GM18505 (cell line): Measurements from ENCODE around the gene ZNF324.
"Not testable (repeated sequence)": the region's sequence is repeated elsewhere in the genome, so short reads cannot be mapped to it uniquely, and the experiment has no call there.

Experiments
- ATAC-seq: cut with Tn5 transposase; IDR thresholded peaks from one replicate; pipeline ENCODE4 v1.9.1; 2021; ENCODE audit not compliant: unreplicated experiment
- POLR2A ChIP-seq: IDR thresholded peaks from 4 replicates; pipeline ENCODE4 v1.6.1; 2011; ENCODE audit warnings: borderline replicate concordance; ENCODE audit not compliant: insufficient read depth, insufficient read length; ENCODE audit errors: extremely low read depth

The ZNF324 gene

DNA sequence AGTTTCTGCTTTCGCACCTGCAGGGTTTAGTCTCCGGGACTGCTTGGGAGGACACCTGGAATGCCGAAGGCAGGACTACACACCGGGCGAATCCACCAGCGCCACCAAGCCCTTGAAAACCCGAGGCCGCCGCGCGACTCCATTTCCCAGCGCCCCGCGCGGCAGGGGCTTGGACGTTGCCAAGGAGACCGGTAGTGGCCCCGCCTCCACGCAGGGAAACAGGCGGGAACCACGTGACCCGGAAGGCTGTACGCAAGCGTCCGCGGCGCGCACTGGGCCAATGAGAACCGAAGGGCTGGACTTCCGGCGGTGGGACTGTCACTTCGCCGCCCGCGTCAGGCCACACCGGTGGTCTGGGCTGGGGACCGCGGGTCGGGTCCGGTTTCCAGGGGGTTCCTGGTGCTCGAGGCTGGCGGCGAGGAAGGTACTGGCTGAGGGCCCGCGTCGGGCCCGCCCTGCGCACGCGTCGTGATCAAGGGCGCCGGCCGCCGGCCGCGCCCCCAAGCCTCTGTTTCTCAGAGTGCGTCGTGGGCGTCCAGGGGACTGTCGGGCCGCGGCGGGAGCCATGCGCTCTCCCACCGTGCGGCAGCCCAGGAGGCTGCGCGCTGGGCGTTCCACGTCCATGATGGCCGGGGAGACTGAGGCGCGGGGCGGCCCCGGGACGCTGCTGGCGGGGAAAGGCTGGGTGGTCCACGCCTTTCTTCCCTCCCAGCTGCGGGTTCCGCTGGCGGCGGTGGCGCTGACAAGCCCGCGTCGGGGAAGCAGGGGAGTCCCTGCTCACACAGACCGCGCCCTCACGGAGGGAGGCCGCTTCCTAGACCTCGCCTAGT, at the start of gene ZNF324:
Gene ZNF324, plus strand, starts transcription at position 321 of the 830 bp plus-strand sequence. CDS start 2,106 bp downstream, outside the sequence.
- peak; percentile 95 for ATAC-seq
- TF ChIP-seq POLR2A, result peak; percentile 75

GRCh38 chr19:58428617-58429016, 38.3 kb upstream of the ZNF324 start:
- no peak for TF ChIP-seq POLR2A
- no peak for ATAC-seq

- ATAC-seq, result no peak
- no peak for TF ChIP-seq POLR2A
These were observed 37.1 kb upstream of the ZNF324 start for GRCh38 chr19:58429745-58430144.

- ATAC-seq, result no peak
- TF ChIP-seq POLR2A, result no peak
These were observed 32.7 kb upstream of the ZNF324 start for GRCh38 chr19:58434217-58434616.

DNA sequence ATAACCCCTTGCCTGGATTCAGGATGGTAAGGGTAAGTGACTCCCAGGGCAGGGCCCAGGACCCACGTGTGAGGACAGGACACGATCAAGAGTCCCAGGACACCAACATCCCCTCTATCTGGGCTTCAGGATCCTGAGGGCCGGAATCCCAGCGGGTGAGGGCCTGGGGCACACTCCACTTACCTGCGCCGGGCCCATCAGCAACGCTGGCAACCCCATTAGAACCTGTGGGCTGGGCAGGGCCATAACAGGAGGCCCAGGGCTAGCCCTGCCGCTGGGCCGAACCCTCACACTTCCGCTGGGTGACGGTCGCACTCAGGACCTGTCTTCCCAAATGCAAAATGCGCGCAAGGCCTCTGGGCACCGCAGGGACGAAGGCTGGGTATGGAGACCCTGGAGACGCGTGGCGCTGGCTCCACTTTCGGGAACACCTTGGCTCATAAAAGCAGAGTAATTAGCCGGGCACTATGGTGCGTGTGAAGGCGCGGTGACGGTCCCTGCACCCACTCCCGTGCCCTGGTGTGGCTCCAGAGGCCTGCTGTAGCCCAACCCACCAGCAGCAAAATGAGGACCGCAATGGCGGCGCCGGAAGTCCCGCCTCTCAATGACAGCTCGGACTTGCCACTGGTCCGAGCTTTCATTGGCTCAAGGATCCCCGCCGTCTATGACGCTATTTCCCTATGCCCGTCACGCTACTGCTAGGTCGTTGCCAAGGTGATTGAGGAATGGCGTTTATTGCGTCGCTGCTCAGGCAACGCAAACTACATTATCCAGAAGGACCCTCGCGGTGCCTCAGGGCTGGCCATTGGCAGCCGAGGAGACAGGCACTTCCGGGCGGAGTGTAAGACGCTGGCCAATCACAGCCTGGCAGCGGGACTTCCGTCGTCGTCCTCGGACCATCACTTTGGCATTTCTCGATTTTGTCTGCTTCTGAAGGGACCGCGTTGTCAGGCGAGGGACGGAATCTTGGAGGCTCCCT, 27.0 kb upstream of the ZNF324 start, which contains the start of gene ZNF132:
Gene ZNF132, minus strand, starts transcription at position 578 of the 979 bp plus-strand sequence. Its CDS starts 332 bp downstream, at position 246.
- ATAC-seq, result peak; percentile 95
- TF ChIP-seq POLR2A, result peak; percentile 71

DNA sequence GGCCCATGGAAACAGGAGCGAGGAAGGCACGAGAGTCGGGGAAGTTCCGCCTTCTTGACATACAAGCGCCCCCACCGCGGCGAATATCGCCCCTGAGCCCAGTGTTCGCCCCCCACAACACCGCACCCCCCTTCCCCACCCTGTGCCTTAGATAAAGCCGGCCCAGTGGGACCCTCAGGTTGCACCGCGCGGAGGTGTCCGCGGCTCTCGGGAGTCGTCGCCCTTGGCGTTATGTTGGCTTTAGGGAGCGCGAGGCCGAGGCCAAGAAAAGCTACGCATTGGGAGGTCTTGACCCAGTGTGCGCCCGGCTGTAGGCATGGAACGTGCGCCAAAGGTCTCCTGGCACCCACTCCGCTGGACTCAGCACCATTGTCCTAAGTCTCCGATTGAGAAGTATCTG, 26.3 kb upstream of the ZNF324 start:
- TF ChIP-seq POLR2A, result no peak
- no peak for ATAC-seq

DNA sequence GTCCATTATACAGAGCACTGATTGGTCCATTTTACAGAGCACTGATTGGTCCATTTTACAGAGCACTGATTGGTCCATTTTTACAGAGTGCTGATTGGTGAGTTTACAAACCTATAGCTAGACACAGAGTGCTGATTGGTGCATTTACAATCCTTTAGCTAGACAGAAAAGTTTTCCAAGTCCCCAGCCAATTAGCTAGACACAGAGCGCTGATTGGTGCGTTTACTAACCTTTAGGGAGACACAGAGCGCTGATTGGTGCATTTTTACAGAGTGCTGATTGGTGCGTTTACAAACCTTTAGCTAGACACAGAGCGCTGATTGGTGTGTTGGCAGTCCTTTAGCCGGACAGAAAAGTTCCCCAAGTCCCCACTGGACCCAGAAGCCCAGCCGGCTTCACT, 23.9 kb upstream of the ZNF324 start:
- not testable (repeated sequence) for ATAC-seq

DNA sequence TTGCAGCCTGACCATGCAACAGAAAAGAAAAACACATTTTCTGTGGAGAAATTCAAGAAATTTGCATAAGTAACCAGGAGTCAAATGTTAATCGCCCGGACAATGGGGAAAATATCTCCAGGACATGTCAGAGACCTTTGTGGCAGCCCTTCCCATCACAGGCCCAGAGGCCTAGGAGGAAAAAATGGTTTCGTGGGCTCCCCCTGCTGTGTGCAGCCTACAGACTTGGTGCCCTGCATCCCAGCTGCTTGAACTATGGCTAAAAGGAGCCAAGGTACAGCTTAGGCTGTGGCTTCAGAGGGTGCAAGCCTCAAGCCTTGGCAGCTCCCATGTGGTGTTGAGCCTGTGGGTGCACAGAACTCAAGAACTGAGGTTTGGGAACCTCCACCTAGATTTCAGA, 18.0 kb upstream of the ZNF324 start:
- not testable (repeated sequence) for ATAC-seq

DNA sequence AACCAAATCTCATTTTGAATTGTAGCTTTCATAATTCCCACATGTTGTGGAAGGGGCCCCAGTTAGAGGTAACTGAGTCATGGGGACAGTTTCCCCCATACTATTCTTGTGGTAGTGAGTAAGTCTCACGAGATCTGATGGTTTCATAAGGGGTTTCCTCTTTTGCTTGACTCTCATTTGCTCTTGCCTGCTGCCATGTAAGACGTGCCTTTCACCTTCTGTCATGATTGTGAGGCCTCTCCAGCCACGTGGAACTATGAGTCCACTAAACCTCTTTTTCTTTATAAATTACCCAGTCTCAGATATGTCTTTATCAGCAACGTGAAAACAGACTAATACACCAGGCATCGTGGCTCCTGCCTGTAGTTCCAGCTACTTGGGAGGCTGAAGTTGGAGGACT, 16.9 kb upstream of the ZNF324 start:
- ATAC-seq, result not testable (repeated sequence)

- ATAC-seq, result no peak
- no peak for TF ChIP-seq POLR2A
These were observed 16.0 kb upstream of the ZNF324 start for GRCh38 chr19:58450856-58451357.

DNA sequence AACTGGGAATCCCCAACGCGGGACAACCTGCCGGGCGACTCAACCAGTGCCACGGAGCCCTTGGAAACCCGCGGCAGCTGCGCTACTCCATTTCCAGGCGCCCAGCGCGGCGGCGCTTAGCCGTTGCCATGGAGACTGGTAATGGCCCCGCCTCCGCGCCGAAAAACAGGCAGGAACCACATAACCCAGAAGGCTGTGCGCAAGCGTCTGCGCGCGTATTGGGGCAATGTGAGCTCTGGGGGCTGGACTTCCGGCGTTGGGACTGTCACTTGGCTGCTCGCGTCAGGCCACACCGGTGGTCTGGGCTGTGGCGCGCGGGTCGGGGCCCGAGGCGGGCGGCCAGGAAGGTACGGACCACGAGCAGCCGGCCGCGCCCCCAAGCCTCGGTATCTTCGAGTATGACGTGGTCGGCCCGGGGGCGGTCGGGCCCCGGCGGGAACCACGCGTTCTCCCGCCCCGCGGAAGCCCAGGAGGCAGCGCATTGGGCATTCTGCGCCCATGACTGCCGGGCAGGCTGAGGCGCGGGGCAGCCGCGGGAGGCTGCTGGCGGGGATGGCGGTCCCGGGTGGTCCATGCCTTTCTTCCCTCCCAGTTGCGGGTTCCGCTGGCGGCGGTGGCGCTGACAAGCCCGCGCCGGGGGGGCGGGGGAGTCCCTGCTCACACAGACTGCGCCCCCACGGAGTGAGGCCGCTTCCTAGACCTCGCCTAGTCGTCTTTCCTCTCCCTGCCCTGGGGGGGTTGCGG, 15.3 kb upstream of the ZNF324 start, which contains the start of gene ZNF324B:
Gene ZNF324B, plus strand, starts transcription at position 265 of the 744 bp plus-strand sequence. CDS start 2,080 bp downstream, outside the sequence.
- ATAC-seq, result peak; percentile 85
- peak; percentile 66 for TF ChIP-seq POLR2A

DNA sequence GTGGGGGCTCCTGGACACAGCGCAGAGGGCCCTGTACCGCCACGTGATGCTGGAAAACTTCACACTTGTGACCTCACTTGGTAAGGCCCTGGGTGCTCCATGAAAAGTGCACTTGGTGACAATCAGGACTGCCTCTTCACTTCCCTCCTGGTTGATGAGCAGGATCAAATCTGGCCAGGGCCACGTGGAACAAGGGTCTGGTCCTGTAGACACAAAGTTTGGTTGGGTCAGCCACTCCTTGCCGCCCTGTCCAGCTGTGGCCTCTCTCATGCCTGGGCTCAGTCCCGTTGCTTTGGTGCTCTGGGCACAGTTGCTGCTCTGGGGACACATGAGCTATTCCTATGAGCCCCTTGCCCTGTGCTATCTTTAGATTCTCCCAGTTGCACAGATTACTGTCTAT, 13.1 kb upstream of the ZNF324 start:
- no peak for ATAC-seq
- no peak for TF ChIP-seq POLR2A

- no peak for TF ChIP-seq POLR2A
These were observed 11.6 kb upstream of the ZNF324 start for GRCh38 chr19:58455306-58455705.

More at GRCh38 chr19:58455306-58455705, 11.6 kb upstream of the ZNF324 start:
- ATAC-seq, result no peak
